DMS153 treated with DMSO at 0.1 percent for 48 hours (cell line): ENCODE results near the gene AOPEP.
A peak's percentile ranks its signal among the peaks of the same experiment; 100 is the strongest.
"Not testable (repeated sequence)": the region's sequence is repeated elsewhere in the genome, so short reads cannot be mapped to it uniquely, and the experiment has no call there.

Experiments
- DNase-seq: peaks from one replicate; lab custom pipeline; 2025; ENCODE audit not compliant: unreplicated experiment; lab: John Stamatoyannopoulos, UW

AOPEP gene

DNA sequence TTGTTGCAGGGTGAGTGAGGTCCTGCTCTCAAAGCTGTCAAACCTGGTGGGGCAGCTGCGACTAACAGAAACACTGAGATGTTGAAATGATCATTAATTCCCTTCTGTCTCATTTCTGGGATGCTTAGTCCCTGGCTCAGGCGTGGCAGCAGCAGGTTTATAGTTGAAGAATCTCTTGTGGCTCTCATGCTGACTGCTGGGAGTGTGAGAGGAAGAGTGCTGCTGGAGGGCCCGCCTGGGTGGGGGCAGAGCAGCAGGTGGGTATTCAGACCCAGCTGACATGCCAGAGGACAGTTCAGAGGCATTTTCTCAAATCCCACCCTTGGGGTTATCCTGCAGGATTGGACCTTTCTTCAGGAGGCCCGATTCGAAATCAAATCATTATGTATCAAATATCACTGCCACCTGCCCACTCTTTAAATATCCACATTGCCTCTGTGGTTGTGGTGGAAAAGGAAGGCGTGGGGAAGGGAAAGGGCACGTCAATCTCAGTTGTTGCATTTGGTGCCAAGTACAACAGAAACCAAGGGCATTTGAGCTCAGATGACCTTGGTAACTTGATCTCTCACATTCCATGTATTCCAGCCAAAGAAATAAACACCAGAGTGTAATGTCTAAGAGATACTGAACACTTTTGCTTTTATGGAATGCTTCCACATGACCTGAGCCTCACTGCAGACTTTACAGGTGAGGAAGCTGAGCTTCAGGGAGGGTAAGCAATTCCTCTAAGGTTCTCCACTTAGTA, 224.3 kb downstream of the AOPEP start:
- peak; percentile 22 for DNase-seq

DNA sequence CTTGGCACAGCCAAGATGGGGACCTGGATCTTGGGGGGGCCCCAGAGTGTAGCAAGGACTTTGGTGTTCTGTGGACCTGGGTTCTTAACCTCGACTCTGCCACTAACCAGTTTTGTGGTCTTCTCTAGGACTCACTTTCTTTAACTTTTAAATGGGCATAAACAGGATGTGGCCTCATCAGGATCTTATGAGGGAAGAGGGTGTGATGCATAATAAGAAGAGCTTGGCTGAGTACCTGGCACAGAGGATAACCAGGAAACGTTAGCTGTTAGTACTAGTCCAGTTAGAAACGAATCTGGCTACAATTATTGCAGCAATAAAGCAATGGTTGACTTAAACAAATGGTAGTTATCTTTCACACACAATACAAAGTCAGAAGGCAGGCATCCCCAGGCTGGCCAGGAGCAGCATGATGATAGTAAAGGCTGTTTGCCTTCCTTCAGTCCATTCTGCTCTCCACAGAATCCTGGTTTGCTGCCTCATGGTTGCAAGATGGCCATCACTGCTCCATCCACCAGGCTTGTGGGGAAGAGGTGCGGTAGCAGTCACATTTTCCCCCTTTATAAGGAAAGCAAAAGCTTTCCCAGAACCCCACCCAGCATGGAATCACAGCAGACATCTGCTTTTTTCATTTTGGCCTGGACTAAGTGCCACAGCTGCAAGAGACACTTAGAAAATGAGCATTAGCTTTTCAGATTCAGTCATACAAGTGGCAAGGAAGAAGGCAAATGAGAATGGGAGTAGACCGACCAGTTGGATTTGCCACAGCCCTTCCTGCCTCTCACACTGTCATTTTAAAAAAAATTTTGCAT, 225.0 kb downstream of the AOPEP start:
- peak; percentile 24 for DNase-seq

DNA sequence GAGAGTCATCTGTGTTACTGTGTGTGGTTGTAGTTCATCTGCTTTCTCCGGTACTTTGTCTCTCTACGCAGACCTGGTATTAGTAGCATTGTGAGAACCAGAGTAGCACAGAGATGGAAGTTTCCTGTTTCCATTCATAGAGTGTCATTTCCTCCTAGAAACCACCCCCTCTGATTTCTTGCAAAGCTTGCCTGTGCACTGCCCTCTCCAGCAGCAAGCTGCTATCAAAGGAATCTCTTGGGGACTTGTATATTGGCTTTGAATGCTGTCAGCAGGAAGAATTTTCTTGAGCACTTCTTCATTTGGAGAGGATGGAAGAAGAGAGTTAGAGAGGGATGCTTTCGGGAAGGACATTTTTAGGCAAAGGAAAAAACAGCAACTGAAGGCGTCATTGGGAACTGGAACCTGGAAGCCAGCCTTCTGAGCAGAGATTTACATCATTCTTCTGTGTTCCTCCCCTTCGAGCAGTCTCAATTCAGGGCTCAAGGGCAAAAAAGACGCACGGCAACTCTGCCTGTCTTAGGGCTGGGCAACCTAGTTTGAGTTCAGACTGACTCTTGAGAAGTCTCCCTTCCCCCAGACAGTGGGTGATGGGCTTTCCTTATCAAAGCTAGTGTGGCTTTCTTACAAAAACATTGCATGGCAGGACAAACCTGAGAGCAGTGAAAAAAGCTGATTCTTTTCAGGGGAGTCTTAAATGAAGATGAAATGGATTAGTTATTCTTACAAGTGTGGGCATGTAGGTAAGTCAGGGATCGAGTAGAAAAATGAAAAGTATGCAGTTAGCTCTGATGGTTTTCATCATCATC, 226.3 kb downstream of the AOPEP start:
- no peak for DNase-seq

DNA sequence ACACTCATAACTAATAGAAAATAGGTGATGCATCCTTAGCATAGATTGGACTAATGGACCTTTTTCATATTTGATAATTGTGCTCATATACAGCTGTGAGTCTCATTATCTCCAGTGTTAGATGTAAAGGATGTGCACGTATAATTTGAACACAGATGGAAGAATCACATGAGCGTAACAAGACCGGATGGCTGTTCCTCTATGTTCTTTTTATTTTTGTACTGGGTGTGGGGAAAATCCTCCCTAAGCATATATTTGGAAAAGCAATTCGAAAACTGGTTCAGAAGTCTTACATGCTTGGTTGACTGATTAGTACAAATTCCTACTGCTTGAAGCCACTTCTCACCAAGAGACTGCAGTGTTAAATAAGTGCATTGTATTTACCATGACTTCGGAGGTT, 230.2 kb downstream of the AOPEP start:
- DNase-seq: no peak

DNA sequence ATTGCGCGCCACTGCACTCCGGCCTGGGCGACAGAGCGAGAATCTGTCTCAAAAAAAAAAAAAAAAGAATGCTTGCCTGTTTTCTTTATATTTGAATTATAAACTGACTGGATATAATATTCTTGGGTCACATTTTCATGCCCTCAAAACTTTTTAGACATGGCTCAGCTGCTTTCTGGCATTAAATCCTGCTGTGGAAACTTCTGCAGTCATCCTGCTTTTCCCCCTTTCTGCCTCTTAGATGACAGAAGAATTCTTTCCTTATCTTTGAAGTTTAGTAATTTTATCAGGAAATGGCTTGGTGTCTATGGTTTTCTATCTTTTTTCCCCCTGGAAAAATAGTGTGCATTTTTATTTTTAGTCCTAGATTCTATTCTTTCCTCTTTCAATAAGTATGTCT, 234.5 kb downstream of the AOPEP start:
- DNase-seq: no peak

DNA sequence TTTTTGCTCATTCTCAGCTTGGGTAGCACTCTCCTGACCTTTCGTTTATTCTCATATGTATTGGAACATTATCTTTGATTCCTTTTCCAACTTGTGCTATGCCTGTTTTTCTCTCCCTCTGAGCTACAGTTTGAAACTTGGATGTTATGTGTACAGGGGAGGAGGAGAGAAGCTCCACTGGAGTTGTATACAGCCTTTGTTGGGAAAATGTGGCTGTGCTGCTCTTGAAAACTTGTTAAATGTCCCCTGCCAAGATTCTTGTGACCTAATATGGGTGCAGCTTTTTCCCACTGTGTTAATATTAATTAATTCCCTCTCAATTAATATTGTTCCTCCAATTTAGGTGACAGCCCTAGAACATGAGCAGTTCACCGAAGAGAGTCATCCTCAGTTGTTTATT, 235.4 kb downstream of the AOPEP start:
- no peak for DNase-seq

DNA sequence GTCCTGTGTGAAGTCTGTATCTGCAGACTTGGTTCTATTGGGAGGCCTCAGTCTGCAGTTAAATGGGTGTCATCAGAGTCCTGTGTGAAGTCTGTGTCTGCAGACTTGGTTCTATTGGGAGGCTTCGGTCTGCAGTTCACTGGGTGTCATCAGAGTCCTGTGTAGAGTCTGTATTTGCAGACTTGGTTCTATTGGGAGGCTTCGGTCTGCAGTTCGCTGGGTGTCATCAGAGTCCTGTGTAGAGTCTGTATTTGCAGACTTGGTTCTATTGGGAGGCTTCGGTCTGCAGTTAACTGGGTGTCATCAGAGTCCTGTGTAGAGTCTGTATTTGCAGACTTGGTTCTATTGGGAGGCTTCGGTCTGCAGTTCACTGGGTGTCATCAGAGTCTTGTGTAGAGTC, 239.1 kb downstream of the AOPEP start:
- not testable (repeated sequence) for DNase-seq

DNA sequence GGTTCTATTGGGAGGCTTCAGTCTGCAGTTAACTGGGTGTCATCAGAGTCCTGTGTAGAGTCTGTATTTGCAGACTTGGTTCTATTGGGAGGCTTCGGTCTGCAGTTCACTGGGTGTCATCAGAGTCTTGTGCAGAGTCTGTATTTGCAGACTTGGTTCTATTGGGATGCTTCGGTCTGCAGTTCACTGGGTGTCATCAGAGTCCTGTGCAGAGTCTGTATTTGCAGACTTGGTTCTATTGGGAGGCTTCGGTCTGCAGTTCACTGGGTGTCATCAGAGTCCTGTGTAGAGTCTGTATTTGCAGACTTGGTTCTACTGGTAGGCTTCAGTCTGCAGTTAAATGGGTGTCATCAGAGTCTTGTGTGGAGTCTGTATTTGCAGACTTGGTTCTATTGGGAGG, 239.5 kb downstream of the AOPEP start:
- not testable (repeated sequence) for DNase-seq

DNA sequence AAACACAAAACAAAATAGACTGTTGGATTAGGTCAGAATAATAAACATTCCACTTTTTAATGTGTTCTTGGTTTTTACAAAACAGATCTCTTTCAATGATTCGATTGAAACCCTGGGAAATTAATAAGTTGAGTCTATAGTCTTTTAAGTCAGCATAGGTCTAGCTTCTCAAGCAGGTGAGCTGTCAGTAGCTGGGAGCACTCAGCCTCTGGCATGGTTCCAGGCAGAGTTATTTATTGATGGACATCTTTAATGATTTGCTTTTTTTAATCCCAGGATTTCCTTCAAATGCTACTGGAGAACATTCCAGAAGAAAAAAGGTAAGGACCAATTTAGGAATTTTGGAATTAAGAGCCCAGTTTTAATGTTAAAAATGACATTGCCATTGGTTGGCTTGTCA, 241.0 kb downstream of the AOPEP start:
- no peak for DNase-seq

DNA sequence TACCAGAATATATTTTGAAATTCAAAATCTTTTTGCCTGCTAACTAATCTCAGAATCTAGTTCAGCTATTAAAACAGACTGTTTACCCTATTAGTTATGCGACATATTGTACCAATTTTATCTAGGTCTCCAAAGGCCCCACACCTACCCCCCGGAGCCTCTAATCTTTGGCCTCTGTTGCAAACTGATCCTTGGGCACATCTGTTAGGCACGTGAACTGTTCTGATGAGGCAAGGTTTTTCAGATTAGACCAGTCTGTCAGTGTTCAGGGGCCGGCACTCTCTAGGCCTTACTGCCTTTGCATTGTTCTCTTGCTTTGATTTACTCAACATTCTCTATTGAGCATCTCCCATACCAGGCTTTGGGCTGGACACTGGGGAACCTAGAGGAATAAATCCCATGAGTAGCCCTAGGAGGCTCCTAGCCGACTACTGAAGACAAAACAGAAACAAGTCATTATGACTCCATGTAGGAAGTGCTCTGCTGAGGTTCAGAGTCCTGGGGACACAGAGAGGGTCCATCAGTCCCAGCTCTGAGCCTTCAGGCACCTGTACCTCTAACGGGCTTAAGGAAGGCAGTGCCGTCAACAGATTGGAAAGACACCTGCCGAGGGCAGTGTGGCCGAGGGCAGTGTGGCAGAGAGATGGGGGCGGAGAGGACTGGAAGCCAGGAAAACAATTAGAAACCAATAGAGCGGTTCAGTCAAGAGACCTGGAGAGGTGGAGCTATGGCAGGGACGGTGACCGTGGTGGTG, 245.1 kb downstream of the AOPEP start:
- DNase-seq: no peak

DNA sequence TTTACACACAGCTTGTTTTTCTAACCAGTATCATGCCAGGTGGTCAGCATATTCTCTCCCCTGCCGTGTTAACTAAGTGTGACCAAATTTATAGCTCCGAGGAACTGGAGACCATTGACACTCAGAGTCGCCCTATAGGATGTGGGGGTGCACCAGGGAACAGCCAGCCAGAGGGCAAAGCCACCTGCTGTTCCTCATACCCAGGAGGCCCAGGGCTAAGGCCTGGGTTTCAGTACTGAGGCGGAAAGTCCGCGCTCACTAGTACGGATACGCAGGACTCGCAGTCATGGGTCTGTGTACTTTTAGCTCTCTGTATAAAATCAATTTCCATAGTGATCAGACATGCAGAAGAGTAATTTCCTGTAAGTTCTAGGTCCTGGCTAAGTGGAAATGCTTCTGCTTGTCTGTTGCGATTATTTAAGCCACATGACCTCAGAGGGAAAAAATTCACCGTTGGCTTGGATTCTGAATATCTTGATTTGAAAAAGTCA, 247.0 kb downstream of the AOPEP start:
- no peak for DNase-seq

DNA sequence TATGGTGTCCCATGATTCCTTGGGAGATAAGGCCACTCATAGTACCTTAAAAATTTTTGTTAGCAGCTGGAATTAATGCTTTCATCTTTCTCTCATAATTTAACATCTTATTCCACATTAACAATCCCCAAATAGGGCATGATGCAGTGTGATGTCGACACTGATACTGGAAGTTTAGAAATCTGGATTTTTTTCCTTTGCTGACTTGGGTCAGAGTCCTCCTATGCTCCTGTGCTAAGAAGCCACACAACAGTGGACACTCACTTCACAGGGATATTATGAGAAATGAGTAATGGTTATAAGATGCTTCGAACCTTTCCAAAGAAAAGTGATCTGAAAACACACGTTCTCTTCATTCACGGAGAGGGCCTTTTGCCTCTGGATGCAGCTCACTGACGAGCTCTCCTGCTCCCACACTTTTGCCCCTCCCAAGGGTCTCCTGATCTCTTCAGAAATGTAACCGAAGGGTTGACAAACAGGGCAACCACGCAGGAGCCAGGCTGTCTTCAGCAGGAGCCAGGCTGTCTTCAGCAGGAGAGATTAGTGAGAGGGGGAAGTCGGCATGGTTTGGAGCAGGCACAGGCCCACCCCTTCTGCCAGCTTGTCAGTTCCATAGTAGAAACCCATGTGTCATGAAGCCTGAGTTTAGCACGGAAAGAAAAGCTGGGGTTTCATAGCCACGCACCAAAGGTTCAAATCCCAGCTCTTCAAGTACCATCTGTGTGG, 247.8 kb downstream of the AOPEP start:
- no peak for DNase-seq

DNA sequence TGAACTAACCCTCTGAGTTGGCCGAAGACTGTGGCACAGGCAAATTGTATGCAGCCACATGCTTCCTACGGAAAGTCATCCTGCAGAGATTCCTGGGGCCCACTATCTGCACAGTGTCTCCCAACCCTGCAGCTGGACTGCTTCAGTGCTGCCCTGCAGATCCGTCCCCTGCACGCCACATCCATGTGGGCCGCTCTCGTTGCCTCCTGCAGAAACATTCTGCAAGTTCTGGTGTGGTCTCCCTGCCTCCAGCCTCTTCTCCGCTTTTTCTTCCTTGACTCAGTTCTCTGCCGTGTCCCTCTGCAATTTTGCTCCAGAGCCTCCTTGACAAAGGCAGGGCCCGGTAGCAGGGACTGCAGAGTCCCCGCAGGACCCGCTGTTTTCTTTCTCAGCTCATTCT, 249.0 kb downstream of the AOPEP start:
- no peak for DNase-seq

DNA sequence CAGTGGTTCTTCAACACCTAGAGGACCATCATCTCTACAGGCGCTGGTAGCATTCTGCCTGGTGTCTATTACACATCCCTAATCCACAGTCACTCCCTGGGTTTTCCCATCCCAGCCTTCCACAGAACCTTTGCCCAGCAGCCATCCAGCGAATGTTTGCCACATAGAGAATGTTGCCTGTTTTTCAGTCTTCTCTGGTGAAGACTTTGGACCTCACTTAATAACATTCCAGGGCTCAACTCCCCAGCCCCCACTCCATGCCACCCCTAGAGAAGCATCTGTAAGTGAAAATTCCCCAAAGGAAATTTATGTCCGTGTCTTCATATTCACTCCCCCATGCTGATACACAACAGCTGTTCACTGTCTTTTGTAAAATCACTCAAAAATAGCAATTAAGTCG, 249.6 kb downstream of the AOPEP start:
- DNase-seq: no peak

DNA sequence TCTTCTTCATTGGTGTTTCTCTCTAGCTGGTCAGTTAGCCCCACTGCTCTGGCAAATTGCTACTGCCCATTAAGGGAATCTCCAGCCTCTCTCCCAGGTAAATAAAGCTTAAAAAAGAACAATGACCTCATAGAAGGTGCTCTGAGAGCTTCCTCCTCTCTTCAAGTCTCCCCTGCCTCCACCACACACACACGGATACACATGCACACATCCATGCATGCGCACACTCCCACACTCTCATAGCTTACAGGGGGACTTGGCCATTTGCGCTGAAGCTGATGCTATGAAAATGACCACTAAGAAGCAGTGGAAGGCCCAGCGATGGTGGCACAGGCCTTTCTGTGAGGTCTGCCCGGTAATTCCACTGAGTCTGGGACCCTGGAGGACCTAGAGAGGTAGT, 250.9 kb downstream of the AOPEP start:
- no peak for DNase-seq

DNA sequence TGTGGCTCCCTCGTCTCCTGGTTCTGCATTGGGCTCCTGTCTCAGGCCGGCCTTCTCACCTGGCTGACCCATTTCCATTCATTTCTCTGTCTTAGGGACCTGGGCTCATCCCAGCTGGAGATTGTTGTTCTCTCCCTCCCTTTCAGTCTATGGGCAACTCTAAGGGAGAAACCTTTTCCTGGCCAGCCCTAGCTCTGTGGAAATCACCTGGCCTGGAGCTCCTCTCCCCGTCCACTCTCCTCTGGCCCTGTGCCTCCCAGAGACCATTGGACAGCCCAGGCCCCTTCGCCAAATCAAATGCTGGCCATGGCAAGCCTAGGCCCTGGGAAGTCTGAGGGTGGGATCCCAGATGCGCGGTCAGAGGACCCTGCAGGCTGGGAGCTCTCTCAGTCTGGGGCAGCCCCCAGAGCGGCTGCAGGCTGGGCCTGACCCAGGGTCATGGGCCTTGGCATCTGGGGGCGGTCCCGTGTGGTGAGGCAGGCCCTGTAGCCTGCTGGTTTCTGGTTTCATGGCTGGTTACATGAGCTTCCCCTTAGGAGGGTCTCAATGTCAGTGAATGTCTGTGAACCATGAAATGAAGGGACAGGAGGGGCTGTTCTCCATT, 253.5 kb downstream of the AOPEP start:
- DNase-seq: no peak

DNA sequence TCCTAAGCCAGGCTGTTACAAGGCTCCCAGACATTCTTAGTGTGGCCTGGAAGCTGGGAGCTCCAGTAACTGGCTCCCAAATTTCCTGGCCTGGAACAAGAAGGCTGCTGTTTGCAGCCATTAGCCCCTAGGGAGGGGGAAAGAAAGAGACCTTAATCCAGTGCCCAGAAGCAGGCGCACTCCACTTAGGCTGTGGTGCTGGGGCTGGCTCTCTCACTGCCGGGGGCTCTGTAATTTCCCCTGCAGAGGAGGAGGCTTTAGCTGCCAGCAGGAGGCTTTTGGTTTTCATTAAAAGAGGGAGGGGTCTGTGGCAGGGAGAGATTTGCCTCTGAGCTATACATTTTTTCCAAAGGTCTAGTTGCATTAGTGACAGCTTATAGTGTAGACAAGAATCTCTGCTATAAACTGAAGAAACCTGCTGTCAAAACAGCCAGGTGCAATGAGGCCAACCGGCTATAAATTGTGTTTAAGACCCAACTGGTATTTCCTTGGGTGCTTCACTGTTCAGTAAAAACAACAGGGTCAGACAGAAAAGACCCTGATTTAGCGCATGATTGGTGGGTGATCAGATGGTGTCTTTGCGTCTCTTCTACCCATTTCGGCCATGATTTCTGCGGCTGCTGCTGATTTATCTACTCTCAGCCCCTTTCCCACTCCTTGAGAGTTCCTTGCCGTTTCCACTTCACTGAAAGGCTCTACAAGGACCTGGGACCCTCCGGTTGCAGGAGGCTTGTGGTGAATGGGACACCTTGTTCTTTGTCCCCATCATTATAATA, 254.6 kb downstream of the AOPEP start:
- no peak for DNase-seq

DNA sequence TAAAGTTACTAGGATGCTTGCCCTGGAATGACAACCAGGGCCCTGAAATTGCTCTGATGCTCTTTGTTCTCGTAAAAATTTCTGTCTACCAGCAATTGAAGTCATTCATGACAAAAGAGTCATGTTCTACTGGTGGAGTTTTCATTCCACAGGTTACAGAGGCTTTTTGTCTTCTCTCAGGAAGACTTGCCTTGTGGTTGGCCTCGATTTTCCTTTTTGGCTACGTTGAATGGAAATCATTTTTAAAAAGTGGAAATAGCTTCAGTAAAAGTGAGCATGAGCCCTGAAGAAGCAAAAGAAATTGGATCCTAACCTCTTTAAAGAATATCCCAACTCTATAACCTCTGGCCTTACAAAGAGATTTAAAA, 255.2 kb downstream of the AOPEP start:
- DNase-seq: no peak

DNA sequence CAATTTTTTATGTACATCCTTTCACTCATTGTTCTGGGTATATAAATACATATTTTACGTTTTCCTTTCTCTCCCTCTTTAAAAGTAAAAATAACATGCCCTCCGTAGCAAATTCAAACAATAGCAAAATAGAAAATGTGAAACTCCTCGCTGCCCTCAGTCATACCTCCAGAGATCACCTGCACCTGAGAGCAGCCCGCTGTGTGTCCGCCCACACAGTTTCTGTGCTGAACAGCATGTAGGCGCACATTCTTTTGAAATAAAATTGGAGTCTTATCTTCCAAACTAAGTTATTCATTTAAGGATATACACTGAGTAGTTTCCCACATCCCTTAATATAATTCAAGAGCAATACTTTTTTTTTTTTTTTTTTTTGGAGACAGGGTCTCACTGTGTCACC, 255.7 kb downstream of the AOPEP start:
- no peak for DNase-seq
